CD14-positive monocyte (primary cell): ENCODE measurements around the gene STON2. TPM values are rescaled to one million over a fixed set of nuclear protein-coding genes. Genes with fewer than 3 reads are reported as not detected.

ENCODE experiments used
- DNase-seq, 3 donors: peaks; one replicate each; pipeline ENCODE4 v3.0.0-alpha.2; 2011 to 2022
- H2AFZ ChIP-seq: 2 replicates; pipeline ENCODE4 v1.6.0; 2012; ENCODE audit warnings: mild to moderate bottlenecking, low read depth, low read length, inconsistent platforms; ENCODE audit not compliant: insufficient read depth, poor library complexity, severe bottlenecking
- H3K27ac ChIP-seq, 2 donors: 1 replicate in 1 of 2; 2 replicates in 1 of 2; pipeline ENCODE4 v1.5.1; 2012 to 2013; ENCODE audit warnings: low read length in 2 of 2, control low read depth in 1 of 2, inconsistent platforms in 1 of 2, low read depth in 1 of 2, mild to moderate bottlenecking in 1 of 2
- H3K27me3 ChIP-seq, 2 donors: one replicate each; pipeline versions ENCODE4 v1.6.0 to v1.6.1; 2011 to 2013; ENCODE audit warnings: low read length in 2 of 2; ENCODE audit not compliant: control insufficient read depth in 2 of 2, insufficient read depth in 2 of 2
- H3K36me3 ChIP-seq, 2 donors: replicated peaks in 1 of 2; 1 replicate in 1 of 2; 2 replicates in 1 of 2; pipeline versions ENCODE4 v1.5.1 to v1.6.1; 2012 to 2013; ENCODE audit warnings: low read length in 2 of 2, control low read depth in 1 of 2, inconsistent platforms in 1 of 2, mild to moderate bottlenecking in 1 of 2; ENCODE audit not compliant: insufficient read depth in 2 of 2, control insufficient read depth in 1 of 2
- H3K4me1 ChIP-seq, 2 donors: 1 replicate in 1 of 2; 2 replicates in 1 of 2; pipeline versions ENCODE4 v1.5.1 to v1.6.1; 2012 to 2013; ENCODE audit warnings: low read length in 2 of 2, control low read depth in 1 of 2, inconsistent platforms in 1 of 2, mild to moderate bottlenecking in 1 of 2, moderate library complexity in 1 of 2; ENCODE audit not compliant: insufficient read depth in 2 of 2, control insufficient read depth in 1 of 2
- H3K4me2 ChIP-seq: replicated peaks from 2 replicates; pipeline ENCODE3; 2012; ENCODE audit warnings: low read length, moderate library complexity, mild to moderate bottlenecking; ENCODE audit not compliant: poor library complexity, severe bottlenecking; ENCODE audit errors: extremely low read depth
- H3K4me3 ChIP-seq, 3 experiments: fragments of 200-600 bp in 1 of 3; sonication (generic) in 1 of 3; replicated peaks in 1 of 3; 1 replicate in 2 of 3; 2 replicates in 1 of 3; pipeline ENCODE4 v1.5.1; 2011 to 2013; ENCODE audit warnings: low read length in 3 of 3, mild to moderate bottlenecking in 3 of 3, control low read depth in 2 of 3, low read depth in 2 of 3, inconsistent platforms in 1 of 3, moderate library complexity in 1 of 3
- H3K79me2 ChIP-seq: 2 replicates; pipeline ENCODE4 v1.6.0; 2012; ENCODE audit warnings: mild to moderate bottlenecking, control low read depth, inconsistent platforms, low read length, moderate library complexity; ENCODE audit not compliant: insufficient read depth
- H3K9ac ChIP-seq: 2 replicates; pipeline ENCODE4 v1.6.0; 2017; ENCODE audit warnings: low read length, mild to moderate bottlenecking; ENCODE audit not compliant: insufficient read depth, poor library complexity, severe bottlenecking
- H3K9me3 ChIP-seq, 2 donors: replicated peaks in 1 of 2; 1 replicate in 1 of 2; 2 replicates in 1 of 2; pipeline versions ENCODE4 v1.5.1 to v1.6.1; 2012 to 2013; ENCODE audit warnings: low read length in 2 of 2, control low read depth in 1 of 2; ENCODE audit not compliant: control insufficient read depth in 1 of 2, insufficient read depth in 1 of 2
- H4K20me1 ChIP-seq: 2 replicates; pipeline ENCODE4 v1.6.0; 2012; ENCODE audit warnings: mild to moderate bottlenecking, low read length, control low read depth, moderate library complexity; ENCODE audit not compliant: insufficient read depth
- H3K27ac Mint-ChIP-seq, 7 donors: one replicate each; pipeline ENCODE4 v1.8.0; 2020; ENCODE audit warnings: mild to moderate bottlenecking in 7 of 7, mixed read lengths in 7 of 7, moderate library complexity in 6 of 7, inconsistent platforms in 2 of 7
- H3K27me3 Mint-ChIP-seq, 3 donors: one replicate each; pipeline ENCODE4 v1.8.0; 2021 to 2022; ENCODE audit warnings: low read depth in 3 of 3, mild to moderate bottlenecking in 3 of 3, mixed read lengths in 3 of 3, moderate library complexity in 3 of 3, inconsistent platforms in 1 of 3
- H3K36me3 Mint-ChIP-seq, 2 donors: one replicate each; pipeline ENCODE4 v1.8.0; 2020; ENCODE audit warnings: mixed read lengths in 2 of 2, inconsistent platforms in 1 of 2, mild to moderate bottlenecking in 1 of 2
- H3K4me1 Mint-ChIP-seq: one replicate; pipeline ENCODE4 v1.8.0; 2020; ENCODE audit warnings: mild to moderate bottlenecking, mixed read lengths
- H3K4me3 Mint-ChIP-seq, 2 donors: one replicate each; pipeline ENCODE4 v1.8.0; 2020; ENCODE audit warnings: mild to moderate bottlenecking in 2 of 2, mixed read lengths in 2 of 2, moderate library complexity in 1 of 2
- H3K9me3 Mint-ChIP-seq, 7 donors: one replicate each; pipeline ENCODE4 v1.8.0; 2020 to 2022; ENCODE audit warnings: mixed read lengths in 7 of 7, mild to moderate bottlenecking in 6 of 7, moderate library complexity in 6 of 7, inconsistent platforms in 2 of 7
- CTCF ChIP-seq: fragments of 200-600 bp; IDR thresholded peaks from one replicate; pipeline ENCODE4 v1.8.0; 2022; ENCODE audit warnings: antibody characterized with exemption, mild to moderate bottlenecking
- WGBS: methylation state at CpG from one replicate; pipeline ENCODE4 v1.1.5; 2013; ENCODE audit warnings: missing lambda C conversion rate; ENCODE audit not compliant: insufficient coverage; 5-methylcytosine and 5-hydroxymethylcytosine counted together
- intact Hi-C, 2 donors: fragments of 100-400 bp; cut with micrococcal nuclease; formaldehyde crosslinking; loops; one replicate each; pipeline versions ENCODE4 v1.15.0 to v1.15.1; 2023
- polyA plus RNA-seq, 3 donors: library from polyadenylated mRNA; depleted of rRNA in 1 of 3; unstranded in 2 of 3; stranded (reverse) in 1 of 3; fragments of 300-500 nt in 2 of 3; fragments of >200 nt in 1 of 3; fragmentation: Illumina TruSeq in 2 of 3; gene quantifications; 1 replicate in 2 of 3; 2 replicates in 1 of 3; pipeline ENCODE4 v1.2.3, GENCODE V29; 2012 to 2021

STON2 gene
- polyA plus RNA-seq, 3 donors = 1.6 to 3.2 (median 2.1) TPM

GRCh38 chr14:81341781-81342180 lies 58.3 kb downstream of the STON2 start:
- no peak overlapping the region for H3K4me3 Mint-ChIP-seq
- DNase-seq = no peak
- Histone ChIP-seq H3K4me2 (no peak overlapping the region), H3K9ac (no peak overlapping the region), H3K4me3 (no peak overlapping the region), H2AFZ (no peak overlapping the region), H3K9me3 (no peaks in the 10 kb centered on the region), H3K36me3 (no peaks in the 10 kb centered on the region), H3K27me3 (no peaks in the 10 kb centered on the region), H3K4me1 (no peaks in the 10 kb centered on the region), H3K79me2 (no peaks in the 10 kb centered on the region), H4K20me1 (no peaks in the 10 kb centered on the region), H3K27ac (no peak overlapping the region)
- H3K4me1 Mint-ChIP-seq = no peaks in the 10 kb centered on the region
- peaks cover 2 to 4% (median 2%) of the 10 kb centered on the region in 3 donors for H3K27me3 Mint-ChIP-seq
- no peaks in the 10 kb centered on the region for H3K9me3 Mint-ChIP-seq
- intact Hi-C loops = no loop called here
- WGBS = 93% methylated on average over 1 of the region's 3 CpGs
- TF ChIP-seq CTCF = no peak
- H3K36me3 Mint-ChIP-seq = no peaks in the 10 kb centered on the region
- no peak overlapping the region for H3K27ac Mint-ChIP-seq

GRCh38 chr14:81341370-81341769 lies 58.8 kb downstream of the STON2 start:
- H3K36me3 Mint-ChIP-seq = no peaks in the 10 kb centered on the region
- no peak for DNase-seq
- WGBS = 100% methylated on average over 1 of the region's 2 CpGs
- H3K9me3 Mint-ChIP-seq = no peaks in the 10 kb centered on the region
- H3K27me3 ChIP-seq = no peaks in the 10 kb centered on the region
- H3K4me3 ChIP-seq = no peak overlapping the region
- no peak overlapping the region for H3K27ac ChIP-seq
- H3K27me3 Mint-ChIP-seq = peaks cover 0 to 4% (median 2%) of the 10 kb centered on the region in 3 donors
- H3K4me2 ChIP-seq = no peak overlapping the region
- no peaks in the 10 kb centered on the region for H4K20me1 ChIP-seq
- H3K9me3 ChIP-seq = no peaks in the 10 kb centered on the region
- H2AFZ ChIP-seq = no peak overlapping the region
- no peak for TF ChIP-seq CTCF
- H3K4me1 Mint-ChIP-seq = no peaks in the 10 kb centered on the region
- H3K9ac ChIP-seq = no peak overlapping the region
- no peaks in the 10 kb centered on the region for H3K79me2 ChIP-seq
- no peak overlapping the region for H3K4me3 Mint-ChIP-seq
- no peaks in the 10 kb centered on the region for H3K4me1 ChIP-seq
- intact Hi-C loops = no loop called here
- no peak overlapping the region for H3K27ac Mint-ChIP-seq
- no peaks in the 10 kb centered on the region for H3K36me3 ChIP-seq
